LHCN-M2 (cell line): ENCODE measurements around the gene UQCRFS1. TPM values are rescaled to one million over a fixed set of nuclear protein-coding genes. Genes with fewer than 3 reads are reported as not detected.
"Not testable (repeated sequence)": the region's sequence is repeated elsewhere in the genome, so short reads cannot be mapped to it uniquely, and the experiment has no call there.

Experiments used
- DNase-seq: peaks from one replicate; pipeline ENCODE4 v3.0.0-alpha.2; 2012; ENCODE audit warnings: low read depth
- total RNA-seq: library from RNA; depleted of rRNA; stranded (reverse); fragments of >200 nt; gene quantifications from 2 replicates; pipeline ENCODE4 v1.2.3, GENCODE V29; 2014

The UQCRFS1 gene
- total RNA-seq, 1 experiment from 2014 or later: 47.6 TPM

DNA sequence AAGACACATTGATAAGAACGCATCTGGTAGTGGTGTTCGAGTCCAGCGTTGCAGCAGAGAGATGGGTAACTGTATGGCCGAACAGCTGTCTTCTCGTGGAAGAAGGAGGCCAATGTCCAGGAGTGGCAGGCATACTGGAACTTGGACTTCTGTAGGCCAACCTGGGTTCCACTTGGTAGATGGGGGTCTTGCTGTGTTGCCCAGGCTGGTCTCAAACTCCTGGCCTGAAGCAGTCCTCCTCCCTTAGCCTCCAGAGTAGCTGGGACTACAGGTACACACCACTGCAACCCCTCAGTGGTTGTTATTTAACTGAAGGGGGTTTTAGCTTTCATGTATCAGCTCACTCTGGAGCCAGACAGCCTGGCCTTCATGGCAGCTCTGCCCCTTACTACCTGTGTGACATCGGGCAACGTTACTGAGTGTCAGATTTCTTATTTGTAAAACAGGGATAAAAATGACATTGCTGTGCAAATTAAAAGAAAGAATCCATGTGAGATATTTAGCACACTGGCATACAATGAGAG lies 2.4 kb upstream of the UQCRFS1 start:
- no peak for DNase-seq

DNA sequence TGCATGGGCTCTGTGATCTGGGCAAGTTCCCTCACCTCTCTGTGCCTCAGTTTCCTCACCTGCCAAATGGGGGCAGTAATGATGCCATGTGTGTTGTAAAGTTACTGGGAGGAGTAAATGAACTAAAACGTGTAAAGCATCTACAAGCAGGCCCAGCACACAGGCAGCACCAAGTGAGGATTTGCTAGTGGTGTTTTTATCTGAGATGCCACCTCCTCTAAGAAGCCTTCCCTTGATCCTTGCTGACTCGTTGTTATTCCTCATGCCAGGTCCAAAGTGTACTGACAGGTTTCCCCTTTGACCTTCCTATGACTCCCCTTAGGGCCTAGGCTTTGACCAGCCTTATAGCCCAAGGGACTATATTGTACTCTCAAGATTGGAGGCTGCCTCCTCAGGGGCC lies 1.5 kb upstream of the UQCRFS1 start:
- no peak for DNase-seq

DNA sequence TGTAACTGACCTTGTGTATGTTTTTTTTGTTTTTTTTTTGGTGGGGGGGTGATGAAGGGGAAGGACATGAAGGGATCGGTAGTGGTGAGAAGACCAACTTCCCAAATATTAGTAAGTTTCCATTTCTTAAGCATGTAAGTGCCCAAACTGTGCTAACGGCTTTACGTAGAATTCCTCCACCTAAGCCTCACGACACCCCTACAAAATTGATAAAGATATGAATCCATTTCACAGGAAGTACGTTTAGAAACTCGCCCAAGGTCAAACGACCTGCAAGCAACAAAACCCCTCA lies 649 bp downstream of the UQCRFS1 start:
- no peak for DNase-seq

DNA sequence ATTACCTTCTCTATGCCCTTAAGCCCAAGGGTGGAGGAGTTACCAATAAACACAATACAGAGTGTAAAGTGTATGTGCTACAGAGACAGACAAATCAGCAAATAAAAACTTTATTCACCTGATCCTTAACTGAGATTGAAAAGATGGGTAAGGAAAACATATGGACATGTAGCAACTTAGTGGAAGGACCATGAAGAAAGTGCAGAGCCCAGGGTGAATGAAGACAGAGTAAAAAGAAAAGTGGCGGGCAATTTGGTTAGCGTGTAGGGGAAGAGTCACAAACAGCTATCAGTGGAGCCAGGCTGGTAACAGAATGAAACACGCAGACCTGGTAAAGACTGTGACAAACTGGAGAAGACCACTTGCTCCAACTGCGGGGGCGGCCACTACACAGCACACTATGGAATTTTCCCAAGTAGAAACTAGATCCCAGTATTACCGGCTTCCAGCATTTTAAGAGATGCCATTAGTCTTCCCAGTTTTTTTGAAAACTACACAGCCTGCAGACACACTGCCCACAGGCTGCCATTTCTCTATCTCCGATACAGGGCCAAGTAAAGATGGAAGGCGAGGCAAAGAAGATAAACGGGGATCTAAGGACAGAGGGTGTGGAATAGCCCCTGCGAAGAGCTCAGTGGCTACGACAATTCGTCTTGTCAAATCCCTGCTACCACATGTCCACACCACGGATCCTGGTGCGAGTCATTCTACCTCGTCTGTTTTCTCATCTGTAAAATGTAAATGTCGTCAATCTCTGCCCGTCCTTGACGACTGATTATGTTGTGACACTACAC lies 1.2 kb downstream of the UQCRFS1 start:
- peak; percentile 14 for DNase-seq

DNA sequence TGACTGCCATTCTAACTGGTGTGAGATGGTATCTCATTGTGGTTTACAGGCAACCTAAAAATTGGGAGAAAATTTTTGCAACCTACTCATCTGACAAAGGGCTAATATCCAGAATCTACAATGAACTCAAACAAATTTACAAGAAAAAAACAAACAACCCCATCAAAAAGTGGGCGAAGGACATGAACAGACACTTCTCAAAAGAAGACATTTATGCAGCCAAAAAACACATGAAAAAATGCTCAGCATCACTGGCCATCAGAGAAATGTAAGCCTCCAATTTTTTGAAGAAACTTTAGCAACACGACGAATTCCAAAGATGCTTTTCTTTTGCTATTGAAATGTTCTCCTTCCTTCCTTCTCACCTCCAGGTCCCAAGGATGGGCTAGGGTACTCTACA lies 1.9 kb downstream of the UQCRFS1 start:
- not testable (repeated sequence) for DNase-seq

DNA sequence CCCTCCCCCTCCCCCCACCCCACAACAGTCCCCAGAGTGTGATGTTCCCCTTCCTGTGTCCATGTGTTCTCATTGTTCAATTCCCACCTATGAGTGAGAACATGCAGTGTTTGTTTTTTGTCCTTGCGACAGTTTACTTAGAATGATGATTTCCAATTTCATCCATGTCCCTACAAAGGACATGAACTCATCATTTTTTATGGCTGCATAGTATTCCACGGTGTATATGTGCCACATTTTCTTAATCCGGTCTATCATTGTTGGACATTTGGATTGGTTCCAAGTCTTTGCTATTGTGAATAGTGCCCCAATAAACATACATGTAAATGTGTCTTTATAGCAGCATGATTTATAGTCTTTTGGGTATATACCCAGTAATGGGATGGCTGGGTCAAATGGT lies 2.4 kb downstream of the UQCRFS1 start:
- not testable (repeated sequence) for DNase-seq

DNA sequence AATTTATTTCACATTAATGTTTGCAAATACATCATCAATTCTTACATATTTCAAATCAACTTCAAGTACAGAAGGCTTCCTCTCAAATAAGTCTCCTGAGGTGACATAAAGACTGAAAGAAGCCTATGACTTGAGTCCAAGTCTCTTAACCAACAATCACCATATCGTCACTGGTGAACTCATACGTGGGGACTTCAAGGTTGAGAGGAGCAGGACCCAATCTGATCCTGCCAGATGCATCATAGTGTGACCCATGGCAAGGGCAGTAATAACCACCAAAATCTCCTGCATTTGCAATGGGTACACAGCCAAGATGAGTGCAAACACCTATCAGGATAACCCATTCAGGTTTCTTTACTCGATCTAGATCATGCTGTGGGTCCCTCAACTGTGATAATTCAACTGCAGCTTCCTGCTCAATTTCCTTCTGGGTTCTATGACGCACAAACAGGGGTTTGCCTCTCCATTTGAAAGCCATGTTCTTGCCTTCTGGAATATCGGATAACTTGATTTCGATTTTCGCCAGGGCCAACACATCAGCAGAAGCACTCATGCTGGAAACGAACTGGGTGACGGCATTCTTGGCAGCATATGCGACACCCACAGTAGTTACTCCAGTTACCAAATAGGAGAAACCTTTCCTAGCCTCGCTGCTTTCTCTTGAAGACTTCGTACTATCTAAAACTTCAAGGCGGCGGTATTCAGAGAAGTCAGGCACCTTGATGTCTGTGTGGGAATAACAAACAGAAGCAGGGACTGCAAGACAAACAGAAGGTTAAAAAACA lies 5.4 kb downstream of the UQCRFS1 start:
- DNase-seq: not testable (repeated sequence)

DNA sequence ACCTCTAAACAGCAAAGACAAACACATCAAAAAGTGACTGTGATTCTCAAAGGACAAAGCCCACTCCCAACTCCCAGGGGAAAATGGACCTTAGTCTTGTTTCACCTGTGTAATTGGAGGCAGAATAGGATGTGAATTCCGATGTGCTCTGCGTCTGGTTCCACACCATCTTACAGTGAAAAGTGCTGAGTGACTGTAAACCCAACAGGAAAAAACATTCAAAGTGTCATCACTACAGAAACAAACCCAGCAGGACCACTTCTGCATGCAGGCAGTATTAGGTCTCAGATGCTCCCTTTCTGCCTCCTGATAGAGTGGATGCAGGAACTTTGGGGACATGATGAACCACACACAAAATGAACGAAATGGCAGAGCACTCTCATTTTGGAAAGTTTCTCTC lies 6.5 kb downstream of the UQCRFS1 start:
- no peak for DNase-seq

DNA sequence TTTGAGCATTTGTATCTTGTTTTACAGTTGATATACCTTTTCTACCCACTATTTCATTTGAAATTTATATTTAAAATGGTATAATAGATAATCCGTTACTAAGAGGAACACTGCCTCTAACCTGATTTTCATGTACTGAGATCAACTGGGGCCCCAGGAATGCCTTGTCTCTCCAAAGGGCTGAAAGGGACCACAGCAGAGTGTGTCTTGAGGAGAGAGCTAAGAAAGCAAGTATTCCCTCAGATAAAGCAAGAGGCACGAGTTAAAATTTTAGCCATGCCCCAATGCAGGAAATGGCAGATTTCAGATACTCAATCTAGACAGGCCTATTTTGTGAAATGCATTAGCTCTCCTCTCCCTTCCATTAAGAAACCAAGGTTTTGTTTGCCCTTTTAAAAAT lies 10.7 kb downstream of the UQCRFS1 start:
- DNase-seq: no peak

DNA sequence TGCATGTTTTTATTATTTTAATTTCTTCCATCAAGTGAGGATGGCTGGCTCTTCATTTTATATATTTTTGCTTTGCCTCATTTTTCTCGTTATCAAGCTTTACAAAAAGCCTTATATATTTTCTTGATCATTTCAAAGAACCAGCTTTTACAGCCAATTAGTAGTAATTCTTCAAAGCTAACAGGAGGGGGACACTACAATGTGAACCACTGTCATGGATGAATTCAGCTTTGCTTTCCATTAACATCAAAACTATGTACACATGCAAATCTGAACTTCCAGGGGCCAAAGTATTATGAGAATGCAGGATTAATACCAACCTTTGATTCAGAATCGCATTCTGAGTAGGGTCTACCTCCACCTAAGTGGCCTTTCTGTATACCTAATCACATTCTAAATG lies 11.1 kb downstream of the UQCRFS1 start:
- no peak for DNase-seq

DNA sequence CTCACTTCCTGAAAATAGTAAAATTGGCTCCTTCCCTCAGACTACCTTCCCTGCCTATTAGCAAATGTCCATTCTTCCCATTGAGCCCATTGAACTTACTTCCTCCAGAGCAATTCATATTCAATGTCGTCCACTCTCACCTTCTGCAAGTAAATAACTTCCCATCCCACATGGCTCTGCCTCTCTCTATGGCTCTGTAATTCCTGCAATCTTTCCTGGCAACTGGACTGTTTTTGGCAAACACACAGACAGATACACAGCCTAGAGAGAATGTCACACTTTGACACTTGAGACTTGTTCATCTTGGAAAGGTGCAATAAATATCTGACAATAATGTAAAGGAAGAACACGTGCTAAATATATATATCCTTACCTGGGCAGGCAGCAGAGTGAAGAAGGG lies 18.3 kb downstream of the UQCRFS1 start:
- DNase-seq: no peak

DNA sequence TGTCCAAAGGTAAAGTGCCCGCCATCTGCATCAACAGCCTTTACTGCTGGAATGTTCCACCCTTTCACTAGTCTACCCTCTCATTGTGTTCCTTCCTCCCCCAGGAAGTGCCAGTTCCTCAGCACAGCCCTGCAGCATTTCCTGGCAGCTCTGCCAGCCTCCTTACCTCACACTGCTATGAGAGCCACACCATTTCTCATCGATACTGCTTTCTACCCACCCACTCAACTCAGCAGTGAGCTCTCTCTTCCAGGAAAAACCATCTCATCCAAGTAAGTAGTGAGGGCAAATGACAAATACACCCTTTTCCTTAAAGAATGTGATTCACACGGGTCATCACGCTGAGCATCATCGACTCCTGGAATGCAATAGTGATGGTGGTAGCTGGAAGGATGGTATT lies 19.8 kb downstream of the UQCRFS1 start:
- no peak for DNase-seq

DNA sequence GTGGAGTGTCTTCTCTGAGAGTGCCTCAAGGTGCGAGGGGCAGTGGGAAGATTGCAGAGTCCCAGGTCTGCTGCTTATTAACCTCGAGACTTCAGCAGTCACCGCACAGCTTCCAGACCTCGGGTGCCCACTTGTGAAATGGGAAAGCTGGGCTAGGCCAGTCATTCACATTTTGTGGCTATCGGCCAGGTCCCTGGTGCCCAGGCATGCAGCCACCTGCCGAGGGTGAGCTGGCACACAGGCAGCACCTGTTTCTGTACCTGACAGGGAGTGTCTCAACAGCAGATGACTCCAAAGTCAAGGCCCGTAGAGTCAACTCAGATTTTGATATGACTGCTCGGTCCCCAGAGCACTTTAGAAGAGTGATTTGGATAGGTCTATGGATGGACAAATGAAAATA lies 21.9 kb downstream of the UQCRFS1 start:
- no peak for DNase-seq

DNA sequence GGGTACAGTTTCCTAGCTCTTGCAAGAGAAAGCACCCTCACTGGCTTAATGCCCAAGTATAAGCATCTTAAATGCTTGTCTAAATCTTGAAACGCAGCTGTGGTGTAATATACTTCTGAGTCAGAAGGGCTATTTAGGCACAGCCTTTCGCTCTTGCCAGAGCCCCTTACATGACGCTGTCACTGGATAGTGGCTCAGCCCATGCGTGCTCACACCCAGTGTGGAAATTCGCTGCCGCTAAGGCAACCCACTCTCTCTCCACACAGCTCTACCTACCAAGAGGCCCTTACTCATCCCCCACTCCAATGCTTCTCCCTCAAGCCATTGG lies 24.0 kb downstream of the UQCRFS1 start:
- DNase-seq: peak; percentile 1

DNA sequence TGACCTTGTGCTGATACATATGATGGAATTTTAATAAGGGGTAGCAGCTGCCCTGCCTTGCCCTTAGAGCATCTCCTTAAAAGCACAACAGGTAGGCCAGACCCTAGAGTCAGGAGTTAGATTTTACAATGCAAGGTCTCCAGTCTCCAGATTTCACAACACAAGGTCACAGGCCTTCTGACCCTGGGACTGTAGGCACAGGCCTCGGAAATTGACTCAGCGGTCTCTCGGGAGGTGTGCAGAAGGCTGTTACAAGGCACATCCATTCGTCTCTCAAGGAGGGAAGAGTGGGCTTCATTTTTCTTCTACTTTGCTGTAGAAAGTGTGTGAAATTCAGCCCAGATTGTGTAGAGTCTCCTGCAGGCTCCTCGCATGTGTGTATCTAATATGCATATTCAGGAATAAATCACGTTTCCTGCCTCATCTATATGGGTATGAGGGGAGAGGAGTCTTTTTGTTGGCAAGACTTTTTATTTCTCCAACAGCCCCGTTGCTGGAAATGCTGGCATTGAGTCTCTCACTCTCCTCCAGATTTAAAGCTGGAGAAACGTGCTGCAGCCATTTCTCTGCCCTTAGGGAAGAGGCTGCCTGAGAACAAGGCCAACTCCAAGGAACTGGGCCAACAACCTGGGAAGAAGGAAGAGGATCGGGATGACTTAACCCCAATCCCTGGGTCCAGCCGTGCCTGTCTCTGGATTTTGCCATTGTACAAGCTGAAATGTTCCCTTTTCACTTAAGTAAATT lies 24.5 kb downstream of the UQCRFS1 start:
- no peak for DNase-seq

DNA sequence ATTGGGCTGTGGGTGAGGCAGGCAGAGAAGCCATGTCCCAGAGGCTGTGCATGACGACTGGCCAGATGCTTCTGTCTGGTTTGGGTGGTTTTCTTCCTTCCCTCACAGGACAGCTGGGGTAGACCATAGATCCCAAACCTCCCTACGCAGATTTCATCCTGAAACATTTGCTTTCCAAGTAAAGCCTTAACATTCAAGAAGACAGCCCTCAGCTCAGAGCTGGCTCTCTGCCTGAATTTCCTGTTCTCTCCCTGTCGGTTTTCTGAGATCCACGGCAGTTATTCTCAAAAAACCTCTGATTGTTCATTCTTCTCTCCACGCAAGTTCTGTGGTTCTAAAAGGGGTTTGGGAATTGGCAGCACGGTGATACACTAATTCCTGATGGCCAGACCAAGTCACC lies 25.3 kb downstream of the UQCRFS1 start:
- DNase-seq: no peak

DNA sequence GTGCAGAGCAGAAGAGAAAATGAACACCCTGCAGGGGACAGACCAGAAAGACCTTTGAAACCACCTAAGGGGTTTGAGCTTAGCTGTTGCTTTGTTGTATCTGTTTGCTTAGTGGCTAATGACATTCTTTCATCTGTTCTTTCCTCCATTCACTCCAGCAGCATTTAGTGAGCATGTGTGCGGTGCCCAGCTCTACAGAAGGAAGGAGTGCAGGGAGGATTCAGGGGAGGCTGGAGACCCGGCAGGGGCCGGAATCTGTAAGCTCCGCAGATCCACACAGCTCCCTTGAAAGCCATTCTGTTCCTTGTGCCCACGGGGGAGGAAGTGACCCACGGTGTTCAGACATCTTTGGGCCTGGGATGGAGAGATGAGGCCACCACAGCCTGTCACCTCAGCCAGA lies 27.5 kb downstream of the UQCRFS1 start:
- DNase-seq: no peak

DNA sequence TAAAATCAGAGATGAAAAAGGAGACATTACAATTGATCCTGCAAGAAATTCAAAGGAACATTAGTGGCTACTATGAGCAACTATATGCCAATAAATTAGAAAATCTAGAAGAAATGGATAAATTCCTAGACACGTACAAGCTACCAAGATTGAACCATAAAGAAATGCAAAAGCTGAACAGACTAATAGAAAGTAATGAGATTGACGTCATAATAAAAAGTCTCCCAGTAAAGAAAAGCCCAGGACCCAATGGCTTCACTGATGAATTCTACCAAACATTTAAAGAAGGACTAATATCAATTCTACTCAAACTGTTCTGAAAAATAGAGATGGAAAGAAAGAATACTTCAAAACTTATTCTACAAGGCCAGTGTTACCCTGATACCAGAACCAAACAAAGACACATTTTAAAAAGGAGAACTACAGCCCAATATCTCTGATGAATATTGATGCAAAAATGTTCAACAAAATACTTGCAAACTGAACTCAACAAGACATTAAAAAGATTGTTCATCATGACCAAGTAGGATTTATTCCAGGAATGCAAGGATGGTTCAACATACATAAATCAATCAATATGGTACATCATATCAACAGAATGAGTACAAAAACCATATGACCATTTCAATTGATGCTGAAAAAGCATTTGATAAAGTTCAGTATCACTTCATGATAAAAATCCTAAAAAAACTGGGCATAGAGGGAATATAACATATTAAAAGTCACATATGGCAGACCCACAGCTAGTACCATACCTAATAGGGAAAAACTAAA lies 35.8 kb downstream of the UQCRFS1 start:
- no peak for DNase-seq

DNA sequence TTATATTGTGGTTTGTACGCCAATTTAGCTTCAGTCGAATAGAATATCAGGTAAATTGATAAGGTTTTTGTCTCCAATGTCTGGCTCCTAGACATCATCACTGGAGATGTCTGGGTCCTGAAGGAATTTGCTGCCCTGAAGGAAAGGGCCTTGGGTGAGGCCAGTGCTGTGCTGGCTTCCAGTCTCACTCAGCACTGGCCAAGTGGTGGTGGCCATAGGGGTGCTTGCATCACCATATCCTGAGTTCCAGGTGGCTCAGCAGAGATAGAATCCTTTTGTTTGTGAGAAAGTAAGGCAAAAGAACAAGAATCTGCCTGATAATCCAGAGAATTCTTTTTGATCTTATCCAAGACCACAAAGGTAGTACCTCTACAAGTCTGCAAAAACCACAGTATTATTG lies 39.1 kb downstream of the UQCRFS1 start:
- no peak for DNase-seq

DNA sequence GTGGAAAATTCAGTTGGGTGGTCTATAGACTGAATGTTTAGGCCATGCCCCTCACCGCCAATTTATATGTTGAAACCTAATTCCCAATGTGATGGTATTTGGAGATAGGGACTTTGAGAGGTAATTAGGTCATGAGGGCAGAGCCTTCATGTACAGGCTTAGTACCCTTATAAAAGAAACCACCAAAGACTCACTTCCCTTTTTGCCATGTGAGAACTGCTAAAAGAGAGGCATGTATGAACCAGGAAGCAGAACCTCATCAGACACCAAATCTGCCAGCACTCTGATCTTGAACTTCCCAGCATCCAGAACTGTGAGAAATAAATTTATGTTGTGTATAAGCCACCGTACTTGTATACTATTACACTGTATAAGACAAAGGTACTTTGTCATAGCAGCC lies 40.6 kb downstream of the UQCRFS1 start:
- DNase-seq: no peak

DNA sequence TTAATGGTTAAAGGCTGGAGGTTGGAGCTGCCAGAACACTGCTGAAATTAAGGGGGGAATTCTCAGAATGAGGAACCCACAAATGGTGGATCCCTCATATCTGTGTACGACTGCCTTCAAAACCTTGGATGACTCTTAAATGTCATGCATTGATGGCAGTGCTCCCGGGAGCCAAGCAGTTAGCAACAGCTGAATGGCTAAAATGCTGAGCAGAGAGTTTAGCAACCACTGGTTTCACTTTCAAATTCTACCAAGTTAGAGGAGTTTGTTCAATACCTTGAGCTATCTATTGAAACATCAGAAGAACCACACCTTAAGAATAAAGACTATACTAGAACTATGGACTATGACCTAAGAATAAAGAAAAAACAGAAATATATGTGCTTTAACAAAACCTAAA lies 41.4 kb downstream of the UQCRFS1 start:
- no peak for DNase-seq

DNA sequence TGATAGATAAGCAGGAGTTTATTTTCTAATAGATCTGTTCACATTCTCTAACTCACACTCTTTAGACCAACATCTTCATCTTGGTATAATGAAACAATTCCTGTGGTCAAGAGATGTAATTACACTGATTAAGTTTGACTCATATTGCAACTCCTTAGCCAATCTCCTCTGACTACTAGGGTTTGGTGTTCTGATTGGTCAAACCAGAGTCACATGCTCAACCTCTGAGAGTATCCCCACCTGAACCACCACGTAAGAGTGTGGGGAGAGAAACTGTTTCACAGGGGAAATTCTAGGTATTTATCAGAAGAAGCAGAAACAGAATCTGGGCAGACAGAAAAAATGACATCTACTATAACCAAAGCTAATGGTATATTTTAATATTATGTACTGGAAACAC lies 42.4 kb downstream of the UQCRFS1 start:
- no peak for DNase-seq
